ENCODE results near the gene PACC1.

Gene PACC1

DNA sequence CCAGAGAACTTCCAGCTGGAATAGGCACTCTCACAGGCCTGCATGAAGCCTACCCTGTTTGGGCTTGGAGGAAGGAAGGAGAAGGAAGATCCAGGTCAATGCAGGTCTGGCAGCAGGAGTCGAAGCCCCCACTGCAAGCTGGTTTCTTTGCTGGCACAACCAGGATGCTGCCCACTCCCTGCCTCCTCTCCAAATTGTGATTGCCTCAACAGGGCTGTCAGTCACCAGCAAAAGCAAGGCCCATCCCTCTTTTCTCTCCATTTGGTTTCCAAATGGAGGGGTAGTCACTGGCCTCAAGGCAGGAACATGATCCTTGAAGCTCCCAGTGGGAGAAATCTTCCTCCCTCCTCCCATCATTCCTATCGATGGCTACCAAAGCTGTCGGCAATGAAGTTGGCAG, 37.0 kb downstream of the PACC1 start:
- H3K4me3 ChIP-seq (ENCODE audit: low read depth, low read length), result no peak overlapping the region
- TF ChIP-seq CTCF (IDR thresholded peaks at IDR 0.05; ENCODE audit: insufficient read depth, low read depth, low read length, missing control alignments), result no peak
- no peak for DNase-seq (ENCODE audit: low read depth)

GRCh38 chr1:212375986-212376385, 38.7 kb downstream of the PACC1 start:
- H3K4me3 ChIP-seq (ENCODE audit: low read depth, low read length), result no peak overlapping the region
- TF ChIP-seq CTCF (IDR thresholded peaks at IDR 0.05; ENCODE audit: insufficient read depth, low read depth, low read length, missing control alignments), result no peak
- DNase-seq (ENCODE audit: low read depth), result no peak

DNA sequence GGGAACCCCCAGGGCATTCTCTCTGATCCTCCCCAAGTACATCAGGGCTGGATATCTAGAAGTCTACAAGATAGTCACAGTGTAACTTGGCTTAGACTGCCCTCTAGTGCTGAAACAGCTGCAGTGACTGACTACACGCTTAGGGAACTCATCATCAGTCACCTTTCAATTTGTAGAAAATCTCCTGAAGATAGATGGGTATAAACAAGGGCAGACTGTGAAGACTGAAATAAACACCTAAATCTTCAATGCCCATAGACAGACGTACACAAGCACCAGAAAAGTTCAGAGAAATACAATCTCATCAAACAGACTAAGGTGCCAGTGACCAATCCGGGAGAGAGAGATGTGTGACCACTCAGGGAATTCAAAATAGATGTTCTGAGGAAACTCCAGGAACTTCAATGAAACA, 46.6 kb downstream of the PACC1 start:
- TF ChIP-seq CTCF (IDR thresholded peaks at IDR 0.05; ENCODE audit: insufficient read depth, low read depth, low read length, missing control alignments), result peak; percentile 84
- H3K4me3 ChIP-seq (ENCODE audit: low read depth, low read length), result no peak overlapping the region
- DNase-seq (ENCODE audit: low read depth), result peak; percentile 80

- H3K4me3 ChIP-seq (ENCODE audit: low read depth, low read length), result no peak overlapping the region
- TF ChIP-seq CTCF (IDR thresholded peaks at IDR 0.05; ENCODE audit: insufficient read depth, low read depth, low read length, missing control alignments), result no peak
- no peak for DNase-seq (ENCODE audit: low read depth)
These were observed 47.1 kb downstream of the PACC1 start for GRCh38 chr1:212367474-212368072.

DNA sequence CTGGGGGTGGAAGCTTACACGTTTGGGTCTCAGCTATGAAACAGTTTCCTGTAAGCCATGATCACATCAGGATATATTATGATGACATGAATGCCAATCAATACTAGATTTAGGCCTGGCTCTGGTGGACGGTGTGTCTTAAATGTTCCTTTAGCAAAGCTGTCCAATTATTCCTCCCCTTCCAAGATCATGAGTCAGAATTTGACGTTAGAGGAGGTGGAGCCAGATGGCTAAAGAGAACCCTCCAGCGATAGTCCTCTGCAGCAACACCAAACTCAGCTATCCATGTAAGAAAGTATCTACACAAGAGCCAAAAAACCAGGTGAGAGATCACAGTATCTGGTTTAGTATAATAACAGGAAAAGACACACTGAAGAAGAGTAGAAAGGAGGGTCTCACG, 47.8 kb downstream of the PACC1 start:
- TF ChIP-seq CTCF (IDR thresholded peaks at IDR 0.05; ENCODE audit: insufficient read depth, low read depth, low read length, missing control alignments), result no peak
- H3K4me3 ChIP-seq (ENCODE audit: low read depth, low read length), result no peak overlapping the region
- DNase-seq (ENCODE audit: low read depth), result no peak

DNA sequence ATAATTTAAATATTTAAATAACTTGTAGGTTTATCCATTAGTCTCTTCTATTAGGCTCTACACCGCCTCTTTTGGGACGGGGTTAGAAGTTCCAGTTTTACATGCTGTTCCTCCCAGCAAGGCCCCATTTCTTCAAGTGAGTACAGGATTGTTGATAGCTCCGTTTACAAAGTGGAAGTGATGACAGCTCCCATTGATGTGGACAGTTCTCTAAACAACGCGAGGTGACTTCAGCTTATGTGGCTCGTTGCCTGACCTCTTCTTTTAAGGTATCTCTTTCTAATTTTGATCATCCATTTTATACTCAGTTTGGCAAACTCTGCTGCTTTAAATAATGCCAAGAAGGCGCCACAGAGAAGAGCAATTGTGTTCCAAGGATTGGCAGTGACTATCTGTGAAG, 49.7 kb downstream of the PACC1 start:
- no peak for TF ChIP-seq CTCF (IDR thresholded peaks at IDR 0.05; ENCODE audit: insufficient read depth, low read depth, low read length, missing control alignments)
- no peak for DNase-seq (ENCODE audit: low read depth)
- no peak overlapping the region for H3K4me3 ChIP-seq (ENCODE audit: low read depth, low read length)

- no peak for TF ChIP-seq CTCF (IDR thresholded peaks at IDR 0.05; ENCODE audit: insufficient read depth, low read depth, low read length, missing control alignments)
- DNase-seq (ENCODE audit: low read depth), result no peak
- H3K4me3 ChIP-seq (ENCODE audit: low read depth, low read length), result no peak overlapping the region
These were observed 54.7 kb downstream of the PACC1 start for GRCh38 chr1:212359794-212360479.
